WTC11 (cell line): Measurements from ENCODE around the gene AMOTL1.

Source experiments
- ATF6 ChIP-seq: sonication (generic); formaldehyde crosslinking; IDR thresholded peaks from 2 replicates; pipeline ENCODE4 v1.8.1; 2023; ENCODE audit warnings: mild to moderate bottlenecking, missing genetic modification reagents
- PRDM15 ChIP-seq: sonication (generic); formaldehyde crosslinking; IDR thresholded peaks from 2 replicates; pipeline ENCODE4 v1.8.0; 2022; ENCODE audit warnings: missing genetic modification reagents
- STAT6 ChIP-seq: sonication (generic); formaldehyde crosslinking; conservative IDR thresholded peaks from 2 replicates; pipeline ENCODE4 v1.8.1; 2023; ENCODE audit warnings: mild to moderate bottlenecking, low read depth, missing genetic modification reagents, moderate library complexity
- TCF7 ChIP-seq: sonication (generic); formaldehyde crosslinking; IDR thresholded peaks from 2 replicates; pipeline ENCODE4 v1.8.0; 2022; ENCODE audit warnings: mild to moderate bottlenecking, low read depth, missing genetic modification reagents, moderate library complexity
- USF2 ChIP-seq: sonication (generic); formaldehyde crosslinking; IDR thresholded peaks from 2 replicates; pipeline ENCODE4 v1.8.1; 2023; ENCODE audit warnings: mild to moderate bottlenecking, missing genetic modification reagents, moderate library complexity

GRCh38 chr11:94774345-94774744, 6.2 kb downstream of the AMOTL1 start:
- no peak for TF ChIP-seq USF2 (CRISPR knock-in tag)
- TF ChIP-seq STAT6 (CRISPR knock-in tag): no peak
- no peak for TF ChIP-seq TCF7 (CRISPR knock-in tag)
- TF ChIP-seq ATF6 (CRISPR knock-in tag): no peak
- TF ChIP-seq PRDM15 (CRISPR knock-in tag): no peak
